Measurements from ENCODE around the gene RRP8.

RRP8 gene

GRCh38 chr11:6617315-6617781 is 13.9 kb upstream of the RRP8 start:
- DNase-seq (ENCODE audit: low spot score) = no peak

GRCh38 chr11:6616596-6617250 is 13.3 kb upstream of the RRP8 start:
- no peak for DNase-seq (ENCODE audit: low spot score)

GRCh38 chr11:6615882-6616585 is 12.6 kb upstream of the RRP8 start:
- DNase-seq (ENCODE audit: low spot score) = no peak

GRCh38 chr11:6615046-6615445 is 11.6 kb upstream of the RRP8 start:
- DNase-seq (ENCODE audit: low spot score) = no peak

- no peak for DNase-seq (ENCODE audit: low spot score)
Measured at GRCh38 chr11:6614446-6614845, 11.0 kb upstream of the RRP8 start.

GRCh38 chr11:6613496-6613895 is 10.1 kb upstream of the RRP8 start:
- no peak for DNase-seq (ENCODE audit: low spot score)

- peak; percentile 96 for DNase-seq (ENCODE audit: low spot score)
Measured at GRCh38 chr11:6612213-6613041, 9.0 kb upstream of the RRP8 start, which contains the start of gene TAF10. TSS of gene TAF10 (minus strand) at chr11:6612216. CDS start at chr11:6612189, 27 bp downstream.

GRCh38 chr11:6611963-6612212 is 8.5 kb upstream of the RRP8 start:
- DNase-seq (ENCODE audit: low spot score) = peak; percentile 13

- DNase-seq (ENCODE audit: low spot score) = no peak
Measured at GRCh38 chr11:6611092-6611962, 7.9 kb upstream of the RRP8 start.

- no peak for DNase-seq (ENCODE audit: low spot score)
Measured at GRCh38 chr11:6610591-6610990, 7.2 kb upstream of the RRP8 start.

- DNase-seq (ENCODE audit: low spot score) = no peak
Measured at GRCh38 chr11:6609502-6610015, 6.1 kb upstream of the RRP8 start.

GRCh38 chr11:6608726-6609501 is 5.5 kb upstream of the RRP8 start:
- no peak for DNase-seq (ENCODE audit: low spot score)

GRCh38 chr11:6608011-6608410 is 4.6 kb upstream of the RRP8 start:
- no peak for DNase-seq (ENCODE audit: low spot score)

- no peak for DNase-seq (ENCODE audit: low spot score)
Measured at GRCh38 chr11:6607190-6607795, 3.9 kb upstream of the RRP8 start.

GRCh38 chr11:6606471-6607189 is 3.2 kb upstream of the RRP8 start:
- DNase-seq (ENCODE audit: low spot score) = peak; percentile 84

GRCh38 chr11:6604790-6605189 is 1.4 kb upstream of the RRP8 start:
- DNase-seq (ENCODE audit: low spot score) = no peak

GRCh38 chr11:6604081-6604626 is 738 bp upstream of the RRP8 start:
- DNase-seq (ENCODE audit: low spot score) = peak; percentile 64

GRCh38 chr11:6602096-6602940 is 1.1 kb downstream of the RRP8 start:
- no peak for DNase-seq (ENCODE audit: low spot score)

- DNase-seq (ENCODE audit: low spot score) = no peak
Measured at GRCh38 chr11:6601041-6601461, 2.4 kb downstream of the RRP8 start.

Data from putamen (tissue), 1 donor.